ENCODE results near the gene KCNQ2.
A peak's percentile ranks its signal among the peaks of the same experiment; 100 is the strongest.

The KCNQ2 gene

GRCh38 chr20:63360850-63361518, 111.5 kb downstream of the KCNQ2 start, which contains the start of gene CHRNA4:
Gene CHRNA4, minus strand, starts transcription at chr20:63361349. Its CDS starts 184 bp downstream, at chr20:63361165.
- Mint-ChIP-seq H3K36me3 (no peaks in the 10 kb centered on the region), H3K9me3 (no peaks in the 10 kb centered on the region), H3K27me3 (peaks cover 12% of the 10 kb centered on the region), H3K4me3 (no peak within 1 kb of the TSS), H3K27ac (no peak within 1 kb of the TSS), H3K4me1 (peaks cover 4% of the 10 kb centered on the region)

DNA sequence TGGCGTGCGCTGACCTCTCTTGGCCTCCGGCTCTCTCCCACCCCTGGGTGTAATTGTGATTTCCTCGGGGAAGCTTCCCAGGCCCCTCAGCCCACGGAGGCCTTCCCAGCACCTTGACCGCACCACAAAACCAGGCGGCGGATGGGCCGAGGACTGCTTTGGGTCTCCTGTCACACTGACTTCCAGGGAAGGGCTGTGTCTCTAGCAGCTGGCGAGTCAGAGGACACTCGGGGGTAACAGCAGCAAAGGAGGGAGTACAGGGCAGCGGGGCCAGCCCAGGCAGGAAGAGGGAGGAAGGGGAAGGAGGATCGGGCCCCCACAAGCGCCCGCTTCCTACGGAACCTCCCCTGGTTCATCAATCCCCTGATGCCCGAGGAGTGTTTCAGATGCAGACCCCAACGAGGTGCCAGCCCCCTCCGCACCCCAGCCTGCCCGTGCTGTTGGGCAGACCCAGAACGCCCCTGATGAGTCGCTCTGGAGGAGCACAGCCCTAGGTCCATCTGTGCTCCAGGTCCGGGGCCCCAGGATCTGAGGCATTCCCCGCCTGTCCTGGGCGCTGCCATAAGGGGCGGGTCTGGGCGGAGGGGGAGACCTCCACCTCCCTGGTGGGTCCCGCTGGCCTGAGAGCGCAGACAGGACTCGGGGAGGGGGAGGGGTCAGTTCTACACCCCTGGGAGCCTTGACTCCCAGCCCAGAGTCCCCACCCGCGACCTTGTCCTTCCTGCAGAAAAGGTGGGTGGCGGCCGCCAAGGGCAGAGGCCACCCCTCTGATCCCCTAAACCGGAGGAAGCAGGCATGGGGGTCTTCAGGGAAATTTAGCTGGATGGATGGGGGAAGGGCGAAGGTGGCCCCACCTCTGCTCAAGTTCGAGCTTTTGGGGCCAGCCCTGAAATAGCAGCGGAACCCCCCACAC, 112.3 kb downstream of the KCNQ2 start:
- Mint-ChIP-seq H3K36me3 (no peaks in the 10 kb centered on the region), H3K27ac (no peak overlapping the region), H3K9me3 (no peaks in the 10 kb centered on the region), H3K4me3 (no peak overlapping the region), H3K27me3 (peaks cover 12% of the 10 kb centered on the region), H3K4me1 (peaks cover 4% of the 10 kb centered on the region)

- Mint-ChIP-seq H3K9me3 (no peaks in the 10 kb centered on the region), H3K4me1 (peaks cover 4% of the 10 kb centered on the region), H3K4me3 (no peak overlapping the region), H3K36me3 (no peaks in the 10 kb centered on the region), H3K27ac (no peak overlapping the region), H3K27me3 (peaks cover 12% of the 10 kb centered on the region)
Measured at GRCh38 chr20:63359164-63359934, 113.1 kb downstream of the KCNQ2 start.

DNA sequence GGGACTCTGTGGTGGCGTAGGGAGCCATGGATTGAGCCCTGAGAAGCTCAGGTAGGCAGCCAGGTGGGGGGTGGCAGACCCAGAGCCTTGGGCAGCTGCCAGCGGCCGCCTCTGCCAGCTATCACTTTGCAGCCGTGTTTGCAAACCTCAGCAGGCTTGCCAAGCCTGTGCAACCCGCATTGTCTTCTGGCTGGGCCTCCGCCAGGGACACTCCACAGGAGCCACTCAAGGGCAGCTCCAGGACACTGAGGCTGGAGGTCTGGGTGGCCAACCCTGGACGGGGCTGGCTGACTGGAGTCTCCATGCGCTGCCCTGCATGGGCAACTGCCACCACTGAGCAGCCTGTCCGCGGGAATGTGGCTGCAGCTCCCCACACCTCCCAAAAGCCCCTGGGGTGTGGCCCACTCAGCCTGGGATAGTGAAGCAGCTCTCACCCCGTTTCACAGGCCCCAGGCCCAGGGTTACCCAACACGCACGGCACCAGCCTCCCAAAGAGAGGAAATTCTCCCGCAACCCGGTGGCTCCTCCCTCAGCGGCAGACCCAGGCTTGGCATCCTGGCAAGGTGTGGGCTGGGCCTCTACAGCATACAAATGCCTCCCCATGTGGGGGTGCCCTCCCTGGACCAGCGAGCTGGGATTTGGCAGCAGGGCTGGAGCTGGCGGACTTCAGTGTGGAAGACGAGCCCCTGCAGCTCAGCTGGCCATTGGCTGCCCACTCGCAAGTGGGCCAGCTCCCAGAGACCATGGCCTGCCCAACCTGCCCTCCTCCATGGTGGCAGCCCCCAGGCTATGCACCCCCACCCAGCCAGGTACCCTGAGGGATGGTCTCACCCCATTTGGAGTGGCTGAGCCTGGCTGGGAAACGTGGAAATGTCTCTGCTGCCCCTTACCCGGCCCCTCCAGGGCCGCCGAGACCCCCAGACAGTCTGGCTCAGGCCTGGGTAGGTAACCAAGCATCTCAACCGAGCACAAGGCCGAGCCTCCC, 114.2 kb downstream of the KCNQ2 start:
- Mint-ChIP-seq H3K4me3 (no peak overlapping the region), H3K27ac (no peak overlapping the region), H3K27me3 (peaks cover 12% of the 10 kb centered on the region), H3K36me3 (no peaks in the 10 kb centered on the region), H3K9me3 (no peaks in the 10 kb centered on the region), H3K4me1 (peaks cover 4% of the 10 kb centered on the region)

- Mint-ChIP-seq H3K4me1 (no peaks in the 10 kb centered on the region), H3K36me3 (no peaks in the 10 kb centered on the region), H3K27me3 (peaks cover 4% of the 10 kb centered on the region), H3K4me3 (no peak overlapping the region), H3K9me3 (no peaks in the 10 kb centered on the region), H3K27ac (no peak overlapping the region)
Measured at GRCh38 chr20:63356931-63357879, 115.2 kb downstream of the KCNQ2 start.

GRCh38 chr20:63356511-63356910, 115.9 kb downstream of the KCNQ2 start:
- H3K36me3 Mint-ChIP-seq = no peaks in the 10 kb centered on the region
- H3K9me3 Mint-ChIP-seq = no peaks in the 10 kb centered on the region
- H3K27ac Mint-ChIP-seq = peak overlapping the region; percentile 55
- no peak overlapping the region for H3K4me3 Mint-ChIP-seq
- no peaks in the 10 kb centered on the region for H3K4me1 Mint-ChIP-seq
- H3K27me3 Mint-ChIP-seq = peaks cover 4% of the 10 kb centered on the region

- no peak overlapping the region for H3K4me3 Mint-ChIP-seq
Measured at GRCh38 chr20:63355781-63356295, 116.6 kb downstream of the KCNQ2 start.

GRCh38 chr20:63354636-63355350, 117.7 kb downstream of the KCNQ2 start:
- H3K27ac Mint-ChIP-seq = no peak overlapping the region
- H3K36me3 Mint-ChIP-seq = no peaks in the 10 kb centered on the region
- no peaks in the 10 kb centered on the region for H3K4me1 Mint-ChIP-seq
- H3K9me3 Mint-ChIP-seq = no peaks in the 10 kb centered on the region
- peaks cover 4% of the 10 kb centered on the region for H3K27me3 Mint-ChIP-seq
- no peak overlapping the region for H3K4me3 Mint-ChIP-seq

More at GRCh38 chr20:63355781-63356295, 116.6 kb downstream of the KCNQ2 start:
- H3K27ac Mint-ChIP-seq = no peak overlapping the region
- no peaks in the 10 kb centered on the region for H3K9me3 Mint-ChIP-seq
- H3K4me1 Mint-ChIP-seq = no peaks in the 10 kb centered on the region
- H3K27me3 Mint-ChIP-seq = peaks cover 4% of the 10 kb centered on the region
- H3K36me3 Mint-ChIP-seq = no peaks in the 10 kb centered on the region

- H3K9me3 Mint-ChIP-seq = no peaks in the 10 kb centered on the region
Measured at GRCh38 chr20:63352811-63353221, 119.6 kb downstream of the KCNQ2 start.

DNA sequence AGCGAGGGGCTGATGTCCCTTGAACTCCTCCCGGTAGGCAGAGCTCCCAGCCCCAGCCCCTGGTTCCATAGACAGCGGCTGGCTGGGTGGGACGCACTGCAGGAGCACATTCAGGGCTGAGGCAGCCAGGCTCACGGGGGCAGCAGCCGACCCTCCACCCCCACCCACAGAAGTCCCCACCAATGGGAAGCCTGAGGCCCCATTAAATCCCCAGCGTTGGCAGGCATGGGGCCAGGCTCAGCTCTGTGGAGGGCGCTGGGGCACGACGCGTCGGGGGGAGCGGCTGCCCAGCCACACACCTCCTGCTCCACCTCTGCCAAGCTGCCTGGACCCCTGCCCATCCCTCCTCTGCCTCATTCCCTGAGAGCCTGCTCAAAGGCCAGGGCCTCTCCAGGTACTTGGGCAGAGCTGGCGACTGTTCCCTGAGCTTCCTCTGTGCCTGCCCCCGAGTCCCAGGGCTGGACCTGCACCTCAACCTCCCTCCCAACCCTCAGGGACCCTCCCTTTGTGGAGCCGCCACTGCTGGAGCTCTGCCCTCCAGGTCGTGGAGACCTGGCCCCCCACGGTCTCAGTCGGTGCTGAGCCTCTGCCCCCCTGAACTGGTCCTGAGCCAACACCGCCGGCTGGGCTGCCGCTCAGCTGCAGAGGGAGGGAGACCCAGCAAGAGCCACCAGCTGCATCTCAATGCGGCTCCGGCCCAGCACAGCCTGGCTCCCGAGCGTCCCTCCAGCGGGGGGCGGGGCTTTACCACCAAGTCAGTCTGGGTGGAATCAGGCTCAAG, 120.5 kb downstream of the KCNQ2 start:
- H3K27ac Mint-ChIP-seq = no peak overlapping the region
- H3K9me3 Mint-ChIP-seq = no peaks in the 10 kb centered on the region
- no peaks in the 10 kb centered on the region for H3K27me3 Mint-ChIP-seq

More at GRCh38 chr20:63352811-63353221, 119.6 kb downstream of the KCNQ2 start:
- Mint-ChIP-seq H3K27ac (no peak overlapping the region), H3K27me3 (no peaks in the 10 kb centered on the region), H3K4me1 (no peaks in the 10 kb centered on the region), H3K4me3 (no peak overlapping the region), H3K36me3 (no peaks in the 10 kb centered on the region)

DNA sequence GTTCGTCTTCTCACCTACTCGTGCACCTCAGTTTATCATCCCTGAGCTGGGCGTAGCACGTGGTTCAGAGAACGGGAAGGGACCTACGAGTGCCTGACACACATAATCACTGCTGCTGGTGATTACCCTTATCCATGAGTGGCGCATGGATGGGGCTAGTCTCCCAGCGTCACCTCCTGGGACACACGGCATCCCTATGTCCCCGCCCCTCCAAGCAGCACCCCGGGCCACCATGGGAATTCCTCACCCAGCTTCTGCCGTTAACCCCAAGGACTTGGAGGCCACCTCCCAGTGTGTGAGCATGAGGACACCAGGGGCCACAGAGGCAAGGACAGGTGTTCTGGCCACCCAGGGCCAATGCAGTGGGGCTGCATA, 121.1 kb downstream of the KCNQ2 start:
- Mint-ChIP-seq H3K4me1 (no peaks in the 10 kb centered on the region), H3K4me3 (no peak overlapping the region), H3K36me3 (no peaks in the 10 kb centered on the region), H3K27me3 (no peaks in the 10 kb centered on the region), H3K27ac (no peak overlapping the region), H3K9me3 (no peaks in the 10 kb centered on the region)

More for the DNA sequence above, 120.5 kb downstream of the KCNQ2 start:
- H3K4me3 Mint-ChIP-seq = no peak overlapping the region
- no peaks in the 10 kb centered on the region for H3K36me3 Mint-ChIP-seq
- no peaks in the 10 kb centered on the region for H3K4me1 Mint-ChIP-seq

DNA sequence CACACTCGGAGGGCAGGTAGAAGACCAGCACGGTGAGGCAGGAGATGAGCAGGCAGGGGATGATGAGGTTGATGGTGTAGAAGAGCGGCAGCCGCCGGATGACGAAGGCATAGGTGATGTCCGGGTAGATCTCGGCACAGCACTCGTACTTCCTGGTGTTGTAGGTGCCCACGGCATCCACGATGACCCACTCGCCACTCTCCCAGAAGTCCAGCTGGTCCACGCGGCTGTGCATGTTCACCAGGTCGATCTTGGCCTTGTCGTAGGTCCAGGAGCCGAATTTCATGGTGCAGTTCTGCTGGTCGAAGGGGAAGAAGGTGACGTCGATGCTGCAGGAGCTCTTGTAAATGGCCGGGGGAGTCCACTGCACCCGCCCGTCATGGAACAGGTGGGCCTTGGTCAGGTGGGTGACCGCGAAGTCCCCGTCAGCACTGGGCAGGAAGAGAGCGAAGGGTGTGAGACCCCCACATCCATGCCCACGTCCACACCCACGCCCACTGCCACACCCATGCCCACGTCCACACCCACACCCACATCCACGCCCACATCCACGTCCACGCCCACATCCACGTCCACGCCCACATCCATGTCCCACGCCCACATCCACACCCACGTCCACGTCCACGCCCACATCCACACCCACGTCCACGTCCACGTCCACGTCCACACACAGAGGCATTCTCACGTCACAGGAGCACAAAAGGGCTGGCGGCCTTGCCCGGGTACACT, 121.7 kb downstream of the KCNQ2 start:
- Mint-ChIP-seq H3K4me1 (no peaks in the 10 kb centered on the region), H3K27me3 (no peaks in the 10 kb centered on the region), H3K27ac (peak overlapping the region; percentile 73), H3K36me3 (no peaks in the 10 kb centered on the region), H3K4me3 (peak overlapping the region; percentile 23), H3K9me3 (no peaks in the 10 kb centered on the region)

All from activated naive CD4-positive, alpha-beta T cell treated with anti-CD3 and anti-CD28 coated beads, Interleukin-2, amount 50 U/mL, for 24 hours (primary cell).